Prostate gland (tissue), 2 donors: Measurements from ENCODE around the gene PDLIM7. TPM values are rescaled to one million over a fixed set of nuclear protein-coding genes. Genes with fewer than 3 reads are reported as not detected.
A peak's percentile ranks its signal among the peaks of the same experiment; 100 is the strongest.

Source experiments
- DNase-seq: peaks from one replicate; pipeline ENCODE4 v3.0.0-alpha.2; 2019; ENCODE audit warnings: low spot score
- H3K27ac ChIP-seq, 2 donors: fragments of 200-600 bp; sonication (generic); 2 replicates each; pipeline ENCODE4 v1.5.1; 2017 to 2019
- H3K27me3 ChIP-seq: fragments of 200-600 bp; sonication (generic); replicated peaks from 2 replicates; pipeline ENCODE4 v1.5.1; 2019; ENCODE audit not compliant: insufficient read depth
- H3K36me3 ChIP-seq, 2 donors: fragments of 200-600 bp; sonication (generic); 1 replicate in 1 of 2; 2 replicates in 1 of 2; pipeline versions ENCODE4 v1.5.1 to v1.8.1; 2017 to 2019
- H3K4me1 ChIP-seq: fragments of 200-600 bp; sonication (generic); replicated peaks from 2 replicates; pipeline ENCODE4 v1.5.1; 2019
- H3K4me3 ChIP-seq, 2 donors: fragments of 200-600 bp; sonication (generic); 2 replicates each; pipeline ENCODE4 v1.5.1; 2017 to 2019
- H3K9me3 ChIP-seq: fragments of 200-600 bp; sonication (generic); 2 replicates; pipeline ENCODE4 v1.5.1; 2017
- POLR2A ChIP-seq: fragments of 450-650 bp; IDR thresholded peaks from one replicate; pipeline ENCODE4 v1.6.1; 2016; ENCODE audit warnings: antibody characterized with exemption, mild to moderate bottlenecking
- POLR2AphosphoS5 ChIP-seq: sonication (generic); formaldehyde crosslinking; IDR thresholded peaks from one replicate; pipeline ENCODE4 v1.6.1; 2017; ENCODE audit warnings: antibody characterized with exemption
- WGBS: methylation state at CpG from one replicate; pipeline ENCODE4 v1.1.5; 2018; 5-methylcytosine and 5-hydroxymethylcytosine counted together
- intact Hi-C: fragments of 100-400 bp; cut with DNase I; formaldehyde crosslinking; loops from one replicate; pipeline ENCODE4 v1.14.2; 2022
- total RNA-seq, 2 donors: library from RNA; depleted of rRNA; stranded (reverse); fragments of >200 nt; gene quantifications; one replicate each; pipeline ENCODE4 v1.1.0, GENCODE V29; 2016
- TF ChIP-seq, protein P1 (sequence below), 4 experiments: fragments of 200-600 bp in 2 of 4; fragments of 450-650 bp in 2 of 4; sonication (generic) in 2 of 4; IDR thresholded peaks; 1 replicate in 3 of 4; 2 replicates in 1 of 4; pipeline ENCODE4 v1.5.1; 2016 to 2019; ENCODE audit warnings: antibody characterized with exemption in 4 of 4, mild to moderate bottlenecking in 2 of 4, moderate library complexity in 2 of 4

The PDLIM7 gene
- total RNA-seq, 2 donors from 2014 or later: 155 to 235 TPM

DNA sequence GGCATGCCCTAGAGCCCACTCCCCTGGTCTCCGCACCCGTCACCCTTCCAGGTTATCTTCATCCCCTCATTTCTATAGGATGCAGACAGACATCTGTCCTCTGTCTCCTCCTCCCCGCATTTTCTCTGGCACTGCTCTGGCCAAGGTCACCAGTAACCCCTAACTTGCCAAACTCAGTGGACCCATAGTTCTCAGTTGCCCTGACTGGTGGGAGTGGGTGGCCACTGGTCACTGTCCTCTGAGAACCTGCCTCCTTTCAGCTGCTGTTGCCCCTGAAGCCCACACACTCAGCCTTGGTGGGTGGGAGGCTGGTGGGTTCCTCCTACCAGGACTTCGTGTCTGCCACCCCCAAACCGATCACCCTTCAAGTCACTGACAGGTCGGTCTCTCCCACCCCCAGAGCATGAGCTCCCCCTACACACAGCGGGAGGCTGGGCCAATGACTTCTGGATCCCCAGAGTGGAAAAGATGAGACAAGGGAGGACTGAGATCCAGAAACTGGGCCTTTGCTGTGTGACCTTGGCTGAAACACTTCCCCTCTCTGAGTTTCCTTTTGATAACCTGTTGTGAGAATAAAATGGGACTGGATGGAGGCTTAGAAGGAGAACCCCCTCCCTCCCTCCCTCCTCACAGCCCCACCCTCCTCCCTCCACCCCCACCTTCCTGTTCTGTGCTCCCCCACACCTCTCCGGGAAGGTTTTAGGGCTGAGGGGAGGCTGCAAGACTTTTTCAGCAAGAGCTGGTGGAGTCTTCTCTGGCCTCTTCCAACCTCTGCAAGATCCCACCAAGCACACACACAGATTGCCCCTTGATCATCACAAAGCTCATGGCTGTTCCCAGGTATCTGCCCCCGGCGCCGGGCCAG is 21.6 kb downstream of the PDLIM7 start:
- WGBS: 67% methylated on average over 11 of the region's 11 CpGs
- H3K4me3 ChIP-seq: no peak overlapping the region
- intact Hi-C loops: no loop called here
- TF ChIP-seq POLR2A: no peak
- no peak for TF ChIP-seq POLR2AphosphoS5
- TF ChIP-seq, protein P1, sequence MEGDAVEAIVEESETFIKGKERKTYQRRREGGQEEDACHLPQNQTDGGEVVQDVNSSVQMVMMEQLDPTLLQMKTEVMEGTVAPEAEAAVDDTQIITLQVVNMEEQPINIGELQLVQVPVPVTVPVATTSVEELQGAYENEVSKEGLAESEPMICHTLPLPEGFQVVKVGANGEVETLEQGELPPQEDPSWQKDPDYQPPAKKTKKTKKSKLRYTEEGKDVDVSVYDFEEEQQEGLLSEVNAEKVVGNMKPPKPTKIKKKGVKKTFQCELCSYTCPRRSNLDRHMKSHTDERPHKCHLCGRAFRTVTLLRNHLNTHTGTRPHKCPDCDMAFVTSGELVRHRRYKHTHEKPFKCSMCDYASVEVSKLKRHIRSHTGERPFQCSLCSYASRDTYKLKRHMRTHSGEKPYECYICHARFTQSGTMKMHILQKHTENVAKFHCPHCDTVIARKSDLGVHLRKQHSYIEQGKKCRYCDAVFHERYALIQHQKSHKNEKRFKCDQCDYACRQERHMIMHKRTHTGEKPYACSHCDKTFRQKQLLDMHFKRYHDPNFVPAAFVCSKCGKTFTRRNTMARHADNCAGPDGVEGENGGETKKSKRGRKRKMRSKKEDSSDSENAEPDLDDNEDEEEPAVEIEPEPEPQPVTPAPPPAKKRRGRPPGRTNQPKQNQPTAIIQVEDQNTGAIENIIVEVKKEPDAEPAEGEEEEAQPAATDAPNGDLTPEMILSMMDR (IDR thresholded peaks at IDR 0.05): no peak
- H3K36me3 ChIP-seq: no peaks in the 10 kb centered on the region
- no peak for DNase-seq
- H3K4me1 ChIP-seq: peaks cover 24% of the 10 kb centered on the region
- H3K9me3 ChIP-seq: no peaks in the 10 kb centered on the region
- no peaks in the 10 kb centered on the region for H3K27me3 ChIP-seq
- H3K27ac ChIP-seq: no peak overlapping the region

DNA sequence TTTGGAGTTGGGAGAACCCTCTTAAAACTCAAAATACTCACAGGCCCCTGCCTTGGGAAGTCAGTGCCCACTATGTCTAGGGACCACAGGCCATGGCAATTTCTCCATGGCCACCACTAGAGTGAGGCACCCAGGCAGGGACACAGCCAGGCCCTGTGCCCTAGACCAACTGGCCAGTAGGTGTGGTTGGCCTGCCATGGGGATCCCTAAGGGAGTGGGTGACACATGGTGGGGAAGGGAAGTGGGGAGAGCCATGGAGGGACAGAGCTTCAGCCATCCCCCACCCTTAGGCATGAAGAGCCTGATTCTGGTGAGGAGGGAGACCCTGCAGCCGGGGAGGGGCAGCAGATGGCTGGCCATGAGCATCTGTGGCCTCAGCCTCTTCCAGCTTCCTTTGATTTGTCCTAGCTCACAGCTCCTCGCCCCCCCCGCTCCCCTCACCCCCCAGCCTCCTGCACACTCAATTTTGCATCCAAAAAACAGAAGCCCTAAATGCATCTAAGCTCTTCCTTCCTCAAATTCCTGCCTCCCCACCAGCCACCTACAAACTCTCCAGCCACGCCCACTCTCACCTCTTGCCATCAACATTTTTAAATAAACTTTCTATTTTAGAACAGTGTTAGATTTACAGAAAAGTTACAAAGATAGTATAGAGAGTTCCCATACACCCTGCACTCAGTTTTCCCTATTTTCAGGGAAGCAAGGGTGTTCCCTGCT is 22.4 kb downstream of the PDLIM7 start:
- H3K4me3 ChIP-seq: no peak overlapping the region
- no peak for DNase-seq
- H3K27ac ChIP-seq: no peak overlapping the region
- no peaks in the 10 kb centered on the region for H3K36me3 ChIP-seq
- H3K9me3 ChIP-seq: no peaks in the 10 kb centered on the region
- 42% methylated on average over 4 of the region's 4 CpGs for WGBS
- intact Hi-C loops: no loop called here
- TF ChIP-seq, protein P1 (IDR thresholded peaks at IDR 0.05): no peak
- TF ChIP-seq POLR2A: no peak
- TF ChIP-seq POLR2AphosphoS5: no peak
- peaks cover 24% of the 10 kb centered on the region for H3K4me1 ChIP-seq
- H3K27me3 ChIP-seq: no peaks in the 10 kb centered on the region

DNA sequence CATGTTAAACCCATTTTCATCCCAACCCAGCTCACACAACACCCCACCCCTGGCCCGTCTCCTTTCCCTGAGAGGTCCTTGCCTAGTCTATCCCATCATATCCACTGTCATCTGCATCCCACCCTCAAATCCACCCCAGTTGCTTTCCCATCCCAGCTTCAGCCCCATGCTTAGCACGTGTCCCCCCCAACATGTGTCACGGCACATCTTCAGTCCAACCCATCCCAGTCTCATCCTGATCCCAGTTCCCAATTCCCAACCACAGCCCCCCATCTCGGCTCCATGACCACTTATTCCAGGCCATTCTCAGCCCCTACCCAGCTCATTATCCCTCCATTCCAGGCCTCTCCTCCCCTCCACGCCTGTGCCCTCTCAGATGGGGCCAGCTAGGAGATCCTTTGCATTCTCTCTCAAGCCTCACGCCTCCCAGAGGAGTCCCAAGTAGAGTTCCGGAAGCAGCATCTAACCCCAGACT is 23.4 kb downstream of the PDLIM7 start:
- no peaks in the 10 kb centered on the region for H3K27me3 ChIP-seq
- peak overlapping the region; percentile 69 to 74 for H3K27ac ChIP-seq
- H3K4me3 ChIP-seq: peak overlapping the region in 1 of 2 donors; percentile 68
- no peaks in the 10 kb centered on the region for H3K36me3 ChIP-seq
- 49% methylated on average over 7 of the region's 7 CpGs for WGBS
- no peak for DNase-seq
- no peaks in the 10 kb centered on the region for H3K9me3 ChIP-seq
- TF ChIP-seq, protein P1 (IDR thresholded peaks at IDR 0.05): no peak
- TF ChIP-seq POLR2A (no peak), POLR2AphosphoS5 (no peak)
- intact Hi-C loops: no loop called here
- H3K4me1 ChIP-seq: peaks cover 15% of the 10 kb centered on the region

DNA sequence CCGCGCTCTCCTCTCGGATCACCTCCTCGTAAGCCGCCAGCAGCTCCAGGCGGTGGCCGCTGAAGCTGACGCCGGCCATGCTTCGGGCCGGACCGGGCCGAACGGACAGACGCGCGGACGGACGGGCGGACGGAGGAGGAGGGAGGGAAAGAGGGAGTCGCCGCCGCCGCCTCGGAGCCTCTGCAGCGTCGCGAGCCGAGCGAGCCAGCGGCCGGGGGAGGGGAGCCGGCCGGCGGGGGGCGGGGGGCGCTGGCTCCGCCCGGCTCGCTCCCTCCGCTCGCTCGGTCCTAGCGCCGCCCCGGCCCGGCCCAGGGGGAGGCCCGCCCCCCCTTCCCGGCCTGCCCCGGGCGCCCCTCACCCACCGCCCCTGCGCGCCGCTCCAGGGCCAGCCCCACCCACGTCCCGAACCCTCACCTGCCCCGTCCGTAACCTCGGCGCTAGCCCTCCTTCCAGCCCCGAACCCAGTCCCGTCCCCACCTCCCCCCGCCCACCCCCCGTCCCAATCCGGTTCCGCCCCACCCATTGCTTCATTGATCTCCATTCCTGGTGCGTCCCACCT is 23.9 kb downstream of the PDLIM7 start, which contains the start of gene DBN1:
Gene DBN1 (minus strand): TSS at position 192 of the 559 bp plus-strand sequence. CDS start 113 bp downstream, at position 79.
- H3K36me3 ChIP-seq: no peaks in the 10 kb centered on the region
- H3K9me3 ChIP-seq: no peaks in the 10 kb centered on the region
- WGBS: 1% methylated on average over 21 of the region's 69 CpGs
- H3K27ac ChIP-seq: peak within 1 kb of the TSS; percentile 69 to 74
- H3K27me3 ChIP-seq: no peaks in the 10 kb centered on the region
- intact Hi-C loops: no loop called here
- TF ChIP-seq, protein P1 (IDR thresholded peaks at IDR 0.05): no peak
- TF ChIP-seq POLR2A (peak; percentile 36), POLR2AphosphoS5 (peak; percentile 3)
- no peak for DNase-seq
- H3K4me1 ChIP-seq: peaks cover 10% of the 10 kb centered on the region
- peak within 1 kb of the TSS; percentile 68 to 70 for H3K4me3 ChIP-seq
